ENCODE data around the gene PAPPA. TPM values are rescaled to one million over a fixed set of nuclear protein-coding genes. Genes with fewer than 3 reads are reported as not detected.

PAPPA gene
- polyA plus RNA-seq, 1 of the 3 experiments (the other 2 are of a cell fraction), result 44.5 TPM

DNA sequence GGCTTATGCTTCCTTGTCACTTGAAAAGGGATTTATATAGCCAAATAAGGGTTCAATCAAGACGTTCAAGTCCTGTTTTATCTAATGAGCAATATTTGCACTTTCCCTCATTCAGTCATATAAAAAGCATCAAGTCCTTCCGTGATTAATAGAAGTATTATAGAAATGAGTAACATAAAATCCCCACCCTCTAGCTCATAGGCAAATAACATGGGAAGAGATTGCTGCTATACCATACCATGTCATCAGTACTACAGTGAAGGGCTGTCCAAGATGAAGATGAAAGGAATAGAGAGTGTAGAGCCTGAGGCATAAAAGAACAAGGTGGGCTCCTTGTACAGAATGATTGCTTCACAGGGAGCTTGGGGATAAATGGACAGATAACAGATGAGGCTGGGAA, 20.4 kb upstream of the PAPPA start:
- 18% methylated on average over 2 of the region's 2 CpGs for WGBS (ENCODE audit: low lambda C conversion rate)
- H3K79me2 ChIP-seq (ENCODE audit: insufficient read depth), result no peaks in the 10 kb centered on the region
- H4K20me1 ChIP-seq (ENCODE audit: insufficient read depth), result no peaks in the 10 kb centered on the region
- H3K27ac ChIP-seq (ENCODE audit: low read depth in 2 of 2, low read length in 1 of 2), result no peak overlapping the region
- H3K9me3 ChIP-seq, result peaks cover 8% of the 10 kb centered on the region
- POLR2A ChIA-PET, result no interaction called here
- no peak overlapping the region for H3K4me2 ChIP-seq
- H2AFZ ChIP-seq (ENCODE audit: low read depth), result no peak overlapping the region
- no peaks in the 10 kb centered on the region for H3K4me1 ChIP-seq (ENCODE audit: control insufficient read depth in 1 of 2, insufficient read depth in 2 of 2, low read depth in 1 of 2, low read length in 1 of 2)
- H3K27me3 ChIP-seq (ENCODE audit: insufficient read depth), result no peaks in the 10 kb centered on the region
- DNase-seq, result no peak
- H3F3A ChIP-seq (replicated peaks; ENCODE audit: insufficient read depth), result no peaks in the 10 kb centered on the region
- peaks cover 0 to 8% of the 10 kb centered on the region in 2 experiments for H3K36me3 ChIP-seq (replicated peaks in 1 of 2; ENCODE audit: control insufficient read depth in 1 of 2, insufficient read depth in 2 of 2, low read length in 1 of 2)
- H3K9me2 ChIP-seq, result no peaks in the 10 kb centered on the region
- TF ChIP-seq FOXJ3 (CRISPR knock-in tag; IDR thresholded peaks at IDR 0.05), result no peak
- TF ChIP-seq MXI1 (IDR thresholded peaks at IDR 0.05; ENCODE audit: low read depth, low read length), result no peak
- no peak for TF ChIP-seq CHD2 (IDR thresholded peaks at IDR 0.05; ENCODE audit: low read length, partially characterized antibody)
- TF ChIP-seq, protein P1, sequence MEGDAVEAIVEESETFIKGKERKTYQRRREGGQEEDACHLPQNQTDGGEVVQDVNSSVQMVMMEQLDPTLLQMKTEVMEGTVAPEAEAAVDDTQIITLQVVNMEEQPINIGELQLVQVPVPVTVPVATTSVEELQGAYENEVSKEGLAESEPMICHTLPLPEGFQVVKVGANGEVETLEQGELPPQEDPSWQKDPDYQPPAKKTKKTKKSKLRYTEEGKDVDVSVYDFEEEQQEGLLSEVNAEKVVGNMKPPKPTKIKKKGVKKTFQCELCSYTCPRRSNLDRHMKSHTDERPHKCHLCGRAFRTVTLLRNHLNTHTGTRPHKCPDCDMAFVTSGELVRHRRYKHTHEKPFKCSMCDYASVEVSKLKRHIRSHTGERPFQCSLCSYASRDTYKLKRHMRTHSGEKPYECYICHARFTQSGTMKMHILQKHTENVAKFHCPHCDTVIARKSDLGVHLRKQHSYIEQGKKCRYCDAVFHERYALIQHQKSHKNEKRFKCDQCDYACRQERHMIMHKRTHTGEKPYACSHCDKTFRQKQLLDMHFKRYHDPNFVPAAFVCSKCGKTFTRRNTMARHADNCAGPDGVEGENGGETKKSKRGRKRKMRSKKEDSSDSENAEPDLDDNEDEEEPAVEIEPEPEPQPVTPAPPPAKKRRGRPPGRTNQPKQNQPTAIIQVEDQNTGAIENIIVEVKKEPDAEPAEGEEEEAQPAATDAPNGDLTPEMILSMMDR (IDR thresholded peaks at IDR 0.05), result no peak
- no peak for TF ChIP-seq IRF3 (IDR thresholded peaks at IDR 0.05; ENCODE audit: low read depth, low read length)
- no peak for TF ChIP-seq ELF1 (IDR thresholded peaks at IDR 0.05)
- TF ChIP-seq RFX5 (IDR thresholded peaks at IDR 0.05; ENCODE audit: low read length), result no peak
- TF ChIP-seq TEAD4 (IDR thresholded peaks at IDR 0.05; ENCODE audit: borderline replicate concordance, insufficient read depth), result no peak
- TF ChIP-seq EP300 (IDR thresholded peaks at IDR 0.05; ENCODE audit: borderline replicate concordance in 1 of 2, low read depth in 1 of 2, low read length in 1 of 2), result no peak
- TF ChIP-seq, protein P2, sequence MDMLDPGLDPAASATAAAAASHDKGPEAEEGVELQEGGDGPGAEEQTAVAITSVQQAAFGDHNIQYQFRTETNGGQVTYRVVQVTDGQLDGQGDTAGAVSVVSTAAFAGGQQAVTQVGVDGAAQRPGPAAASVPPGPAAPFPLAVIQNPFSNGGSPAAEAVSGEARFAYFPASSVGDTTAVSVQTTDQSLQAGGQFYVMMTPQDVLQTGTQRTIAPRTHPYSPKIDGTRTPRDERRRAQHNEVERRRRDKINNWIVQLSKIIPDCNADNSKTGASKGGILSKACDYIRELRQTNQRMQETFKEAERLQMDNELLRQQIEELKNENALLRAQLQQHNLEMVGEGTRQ (IDR thresholded peaks at IDR 0.05; ENCODE audit: borderline replicate concordance, low read depth, low read length), result no peak
- no peak for TF ChIP-seq GATA2 (CRISPR knock-in tag; IDR thresholded peaks at IDR 0.05)
- CTCF ChIA-PET, result no interaction called here
- H3K9ac ChIP-seq, result no peak overlapping the region
- no peak overlapping the region for H3K4me3 ChIP-seq (ENCODE audit: low read depth in 2 of 2, low read length in 1 of 2)

GRCh38 chr9:116134975-116135374, 18.6 kb upstream of the PAPPA start:
- Histone ChIP-seq H3K9me3 (peaks cover 8% of the 10 kb centered on the region), H3K36me3 (replicated peaks in 1 of 2; ENCODE audit: control insufficient read depth in 1 of 2, insufficient read depth in 2 of 2, low read length in 1 of 2) (peaks cover 0 to 8% of the 10 kb centered on the region in 2 experiments), H3K79me2 (ENCODE audit: insufficient read depth) (no peaks in the 10 kb centered on the region), H3K27me3 (ENCODE audit: insufficient read depth) (no peaks in the 10 kb centered on the region), H2AFZ (ENCODE audit: low read depth) (no peak overlapping the region), H4K20me1 (ENCODE audit: insufficient read depth) (no peaks in the 10 kb centered on the region), H3K27ac (ENCODE audit: low read depth in 2 of 2, low read length in 1 of 2) (no peak overlapping the region), H3K9ac (no peak overlapping the region), H3K9me2 (no peaks in the 10 kb centered on the region), H3K4me1 (ENCODE audit: control insufficient read depth in 1 of 2, insufficient read depth in 2 of 2, low read depth in 1 of 2, low read length in 1 of 2) (no peaks in the 10 kb centered on the region), H3K4me3 (ENCODE audit: low read depth in 2 of 2, low read length in 1 of 2) (no peak overlapping the region), H3F3A (replicated peaks; ENCODE audit: insufficient read depth) (no peaks in the 10 kb centered on the region), H3K4me2 (no peak overlapping the region)
- POLR2A ChIA-PET, result no interaction called here
- no peak for DNase-seq
- TF ChIP-seq MXI1 (IDR thresholded peaks at IDR 0.05; ENCODE audit: low read depth, low read length) (no peak), USF1 (IDR thresholded peaks at IDR 0.05; ENCODE audit: borderline replicate concordance, low read depth) (no peak)
- TF ChIP-seq, protein P1 (IDR thresholded peaks at IDR 0.05), result no peak
- WGBS (ENCODE audit: low lambda C conversion rate), result 54% methylated on average over 3 of the region's 3 CpGs
- CTCF ChIA-PET, result no interaction called here
